Measurements from ENCODE around the gene RGPD3.
"Not testable (repeated sequence)": the region's sequence is repeated elsewhere in the genome, so short reads cannot be mapped to it uniquely, and the experiment has no call there.

RGPD3 gene

GRCh38 chr2:106479563-106479962 lies 11.3 kb upstream of the RGPD3 start:
- DNase-seq (ENCODE audit: low read depth) = not testable (repeated sequence)

- DNase-seq (ENCODE audit: low read depth) = not testable (repeated sequence)
Observed at GRCh38 chr2:106477647-106478046, 9.4 kb upstream of the RGPD3 start.

DNA sequence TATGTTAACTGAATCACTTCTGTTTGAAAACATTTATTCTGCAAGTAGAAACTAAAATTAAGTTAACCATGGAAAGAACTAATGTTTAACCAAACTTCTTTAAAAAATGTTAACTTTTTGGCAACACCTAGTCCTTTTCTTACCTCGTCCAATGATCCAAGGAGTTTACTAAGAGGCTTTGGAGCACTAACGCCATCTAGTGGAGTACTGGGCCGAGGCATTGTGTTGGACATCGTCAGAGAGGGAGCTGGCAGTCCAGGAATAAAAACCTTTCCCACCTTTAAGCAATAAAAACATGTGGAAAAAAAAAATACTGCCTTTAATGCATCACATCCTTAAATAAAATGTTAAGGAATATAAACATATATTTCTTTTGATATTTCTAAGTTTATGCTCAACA lies 2.4 kb upstream of the RGPD3 start:
- not testable (repeated sequence) for DNase-seq (ENCODE audit: low read depth)

- not testable (repeated sequence) for DNase-seq (ENCODE audit: low read depth)
Observed at GRCh38 chr2:106467516-106467915, 697 bp downstream of the RGPD3 start.

- not testable (repeated sequence) for DNase-seq (ENCODE audit: low read depth)
Observed at GRCh38 chr2:106461882-106462281, 6.3 kb downstream of the RGPD3 start.

GRCh38 chr2:106390680-106391079 lies 77.5 kb downstream of the RGPD3 start:
- not testable (repeated sequence) for DNase-seq (ENCODE audit: low read depth)

DNA sequence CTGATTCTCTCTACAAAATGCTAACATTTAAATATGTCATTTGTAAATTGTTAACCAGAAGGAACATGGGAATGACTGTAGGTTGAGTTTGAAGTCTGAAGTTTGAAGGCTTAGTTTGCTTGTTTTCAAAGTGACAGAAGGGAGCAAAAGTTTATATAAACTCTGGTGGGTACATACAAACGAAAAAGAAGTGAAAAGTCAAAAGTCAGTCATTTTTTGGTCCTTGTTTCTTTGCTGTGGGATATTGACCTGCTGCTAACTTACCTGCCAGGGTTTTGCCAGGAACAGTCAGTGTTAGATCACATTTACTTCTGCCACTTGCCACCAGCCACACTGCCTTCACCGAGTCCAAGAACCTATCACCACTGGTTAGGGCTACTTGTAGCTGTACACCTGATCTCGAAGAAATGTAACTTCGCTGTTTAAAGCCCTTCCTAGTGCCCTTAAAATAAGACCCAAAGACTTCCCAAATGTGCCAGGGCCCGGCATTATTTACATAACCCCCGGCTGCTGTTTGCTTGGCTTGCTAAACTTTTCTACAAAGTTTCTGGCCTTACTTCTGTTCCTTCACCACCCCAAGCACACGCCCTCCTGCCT lies 79.3 kb downstream of the RGPD3 start:
- not testable (repeated sequence) for DNase-seq (ENCODE audit: low read depth)

DNA sequence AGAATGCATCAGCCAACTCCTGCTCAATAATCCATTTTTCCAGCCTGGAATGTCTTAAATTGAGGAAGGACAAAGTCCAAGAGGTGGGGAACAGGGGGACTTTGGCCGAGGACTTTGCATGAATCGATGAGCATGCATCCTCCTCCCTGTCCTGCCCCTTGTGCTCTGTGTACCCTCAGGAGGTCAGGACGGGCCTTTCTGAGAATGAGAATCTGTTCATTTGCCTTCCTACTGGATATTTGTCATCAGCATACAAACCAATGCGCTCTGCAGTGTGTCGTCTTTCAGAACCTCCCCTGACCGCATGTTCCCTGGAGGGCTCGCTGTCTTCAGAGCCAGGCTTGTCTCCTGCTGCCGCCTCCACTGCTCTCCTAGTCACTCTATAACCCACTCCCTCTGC lies 83.7 kb downstream of the RGPD3 start:
- DNase-seq (ENCODE audit: low read depth) = not testable (repeated sequence)

DNA sequence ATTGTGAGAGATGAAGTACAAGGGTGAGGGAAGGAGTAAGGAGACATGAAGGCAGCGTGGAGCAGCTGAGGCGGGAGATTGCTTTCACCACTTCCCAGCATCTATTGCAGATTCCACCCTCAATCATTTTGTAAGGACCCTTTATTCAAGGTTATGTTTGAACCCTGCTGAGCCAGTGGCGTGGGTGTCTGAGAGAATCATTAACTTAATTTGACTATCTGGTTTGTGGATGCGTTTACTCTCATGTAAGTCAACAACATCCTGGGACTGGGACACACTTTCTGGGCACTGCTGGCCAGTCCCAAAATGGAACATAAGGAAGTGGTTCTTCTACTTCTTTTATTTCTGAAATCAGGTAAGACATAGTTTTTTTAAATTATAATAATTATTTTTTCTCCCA lies 86.3 kb downstream of the RGPD3 start:
- not testable (repeated sequence) for DNase-seq (ENCODE audit: low read depth)

DNA sequence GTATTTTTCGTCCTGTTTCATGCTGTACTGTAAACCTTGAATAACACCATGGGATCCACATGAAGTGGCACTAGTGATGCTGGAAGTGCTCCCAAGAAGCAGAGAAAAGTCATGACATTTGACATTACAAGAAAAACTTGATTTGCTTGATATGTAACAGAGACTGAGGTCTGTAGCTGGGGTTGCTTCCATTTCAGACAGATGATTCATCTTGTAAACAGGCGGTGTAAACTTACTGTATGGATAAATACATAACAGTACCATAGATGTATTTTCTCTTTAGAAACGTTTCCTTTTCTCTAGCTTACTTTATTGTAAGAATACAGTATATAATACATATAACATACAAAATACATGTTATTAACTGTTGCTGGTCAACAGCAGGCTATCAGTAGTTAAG lies 88.6 kb downstream of the RGPD3 start:
- DNase-seq (ENCODE audit: low read depth) = not testable (repeated sequence)

DNA sequence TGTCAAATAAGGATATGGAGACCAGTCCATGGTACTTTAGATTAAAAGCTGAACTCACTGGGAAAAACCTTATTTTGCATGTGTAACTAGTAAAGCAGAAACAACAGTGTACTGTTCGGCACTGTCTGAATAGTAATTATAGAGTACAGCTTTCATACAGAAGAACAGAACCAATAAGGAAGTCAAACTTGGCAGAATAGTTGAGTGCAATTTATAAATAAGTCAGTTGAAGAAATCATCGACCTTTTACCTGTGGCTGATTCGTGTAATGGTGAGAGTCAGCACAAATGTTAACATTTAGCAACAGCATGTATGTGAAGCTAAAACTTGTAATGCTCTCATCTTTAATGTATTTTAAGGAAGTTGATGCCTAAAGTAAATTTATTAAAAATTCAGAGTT lies 99.0 kb downstream of the RGPD3 start:
- not testable (repeated sequence) for DNase-seq (ENCODE audit: low read depth)

- DNase-seq (ENCODE audit: low read depth) = no peak
Observed at GRCh38 chr2:106366204-106366885, 101.9 kb downstream of the RGPD3 start.

- DNase-seq (ENCODE audit: low read depth) = no peak
Observed at GRCh38 chr2:106363791-106364190, 104.4 kb downstream of the RGPD3 start.

- DNase-seq (ENCODE audit: low read depth) = no peak
Observed at GRCh38 chr2:106362789-106363188, 105.4 kb downstream of the RGPD3 start.

DNA sequence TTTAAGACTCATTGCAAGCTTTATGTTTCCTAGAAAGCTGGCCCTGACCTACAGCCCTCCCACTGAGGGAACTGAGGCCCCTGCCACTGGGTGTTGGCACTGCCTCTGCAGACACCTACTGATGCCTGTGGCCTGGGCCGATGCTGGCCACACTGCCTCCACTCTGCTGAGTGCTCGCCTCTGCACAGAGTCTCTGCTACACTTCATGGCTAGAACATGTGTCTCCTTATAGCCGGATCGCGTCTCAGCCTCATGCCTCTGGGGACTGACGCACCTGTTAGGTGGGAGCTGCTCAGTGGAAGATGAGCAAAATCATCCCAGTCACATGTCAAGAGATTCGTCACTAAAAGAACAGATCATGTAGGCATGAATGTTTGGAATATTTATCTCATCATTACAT lies 108.7 kb downstream of the RGPD3 start:
- DNase-seq (ENCODE audit: low read depth) = no peak

DNA sequence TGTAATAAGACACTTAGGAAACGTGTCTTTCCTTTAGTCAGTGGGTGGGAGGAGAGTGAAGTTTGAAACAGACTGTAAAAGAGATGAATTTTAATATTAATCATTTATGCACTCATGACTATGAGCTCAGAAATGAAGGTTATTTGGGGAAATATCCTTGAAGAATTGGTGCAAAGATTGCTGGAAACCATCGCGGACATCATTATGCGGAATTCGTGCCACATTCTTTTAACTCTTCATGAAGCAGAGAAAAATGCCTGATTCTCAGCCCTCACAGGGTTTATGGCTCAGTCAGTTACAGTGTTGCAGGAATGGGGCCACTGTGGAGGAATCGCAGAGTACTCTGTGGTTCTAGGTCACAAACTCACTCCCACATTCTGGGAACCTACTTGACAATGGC lies 109.7 kb downstream of the RGPD3 start:
- DNase-seq (ENCODE audit: low read depth) = no peak

DNA sequence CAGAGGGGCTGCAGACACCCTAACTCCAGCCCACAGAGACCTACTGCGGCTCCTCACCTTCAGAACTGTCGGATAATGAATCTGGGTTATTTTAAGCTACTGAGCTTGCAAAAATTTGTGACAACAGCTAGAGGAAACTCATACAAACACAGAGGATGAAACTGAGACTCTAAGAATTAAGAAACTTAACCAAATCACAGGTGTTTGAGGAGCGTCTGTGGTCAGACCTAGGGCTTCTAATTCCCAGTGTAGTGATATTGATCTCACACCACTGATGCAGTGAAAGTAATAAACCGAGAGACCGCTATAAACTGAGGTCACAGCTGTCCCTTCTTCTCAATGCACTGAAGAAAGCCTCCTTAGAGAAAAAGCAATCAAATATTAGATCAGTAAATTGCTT lies 110.1 kb downstream of the RGPD3 start:
- DNase-seq (ENCODE audit: low read depth) = no peak

GRCh38 chr2:106356291-106356690 lies 111.9 kb downstream of the RGPD3 start:
- DNase-seq (ENCODE audit: low read depth) = no peak

DNA sequence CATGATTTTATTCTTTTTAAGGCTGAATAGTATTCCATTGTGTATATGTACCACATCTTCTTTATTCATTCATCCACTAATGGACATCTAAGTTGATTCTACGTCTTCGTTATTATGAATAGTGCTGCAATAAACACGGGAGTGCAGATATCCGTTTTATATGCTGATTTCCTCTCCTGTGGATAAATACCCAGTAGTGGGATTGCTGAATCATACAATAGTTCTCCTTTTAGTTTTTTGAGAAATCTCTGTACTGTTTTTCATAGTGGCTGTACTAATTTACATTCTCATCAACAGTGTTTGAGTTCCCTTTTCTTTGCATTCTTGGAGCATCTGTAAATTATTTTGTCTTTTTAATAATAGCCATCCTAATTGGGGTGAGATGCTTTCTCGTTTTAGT lies 114.5 kb downstream of the RGPD3 start:
- no peak for DNase-seq (ENCODE audit: low read depth)

- DNase-seq (ENCODE audit: low read depth) = no peak
Observed at GRCh38 chr2:106350980-106351379, 117.2 kb downstream of the RGPD3 start.

DNA sequence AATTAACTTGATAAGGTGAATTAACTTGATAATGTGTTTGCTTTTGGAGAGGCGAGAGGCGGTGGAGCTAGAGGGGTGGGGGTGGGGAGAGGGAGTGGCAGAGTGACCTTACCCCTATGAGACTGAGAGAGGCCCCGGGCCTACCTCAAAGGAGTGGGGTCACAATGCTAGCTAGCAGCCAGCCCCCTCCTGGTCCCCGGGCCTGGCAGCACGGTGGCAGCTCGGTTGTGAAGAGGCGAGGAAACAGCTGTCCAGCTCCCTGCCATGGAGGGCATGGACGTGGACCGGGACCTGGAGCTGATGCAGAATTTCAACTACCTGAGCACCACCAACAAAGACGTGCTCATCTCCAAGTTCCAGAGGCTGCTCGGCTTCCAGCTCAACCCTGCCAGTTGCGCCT lies 123.9 kb downstream of the RGPD3 start:
- DNase-seq (ENCODE audit: low read depth) = no peak

DNA sequence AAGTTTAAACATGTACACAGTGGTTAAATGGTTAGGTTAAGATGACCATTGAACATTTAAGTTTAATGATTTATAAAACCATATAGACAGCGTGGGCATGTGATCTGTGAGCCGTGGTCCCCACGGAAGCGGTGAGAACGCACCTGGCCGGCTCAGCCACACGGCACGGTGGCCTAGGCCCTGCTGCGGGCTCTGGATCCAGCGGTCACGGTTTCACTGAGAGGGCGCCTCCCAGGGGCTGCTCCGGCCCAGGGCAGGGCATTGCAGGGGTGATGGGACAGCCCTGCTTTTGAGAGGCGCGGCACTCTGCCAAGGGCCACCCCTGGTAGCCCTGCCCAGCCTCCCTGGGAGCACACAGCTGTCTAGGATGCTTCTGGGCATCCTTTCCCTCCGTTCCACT lies 124.9 kb downstream of the RGPD3 start:
- no peak for DNase-seq (ENCODE audit: low read depth)

- no peak for DNase-seq (ENCODE audit: low read depth)
Observed at GRCh38 chr2:106342831-106343251, 125.4 kb downstream of the RGPD3 start.

- DNase-seq (ENCODE audit: low read depth) = no peak
Observed at GRCh38 chr2:106341666-106342065, 126.5 kb downstream of the RGPD3 start.
